PFSK-1 (cell line): ENCODE measurements around the gene ADGRA1.

Experiments
- POLR2AphosphoS5 ChIP-seq: IDR thresholded peaks from 2 replicates; pipeline ENCODE4 v1.6.1; 2012; ENCODE audit warnings: low read depth, mild to moderate bottlenecking, control low read depth, low read length, moderate library complexity
- SIN3A ChIP-seq: IDR thresholded peaks from 2 replicates; pipeline ENCODE4 v1.6.1; 2012; ENCODE audit warnings: mild to moderate bottlenecking, low read length, moderate library complexity, borderline replicate concordance; ENCODE audit not compliant: insufficient read depth
- TAF1 ChIP-seq: IDR thresholded peaks from 2 replicates; pipeline ENCODE4 v1.6.1; 2012; ENCODE audit warnings: low read length, control low read depth, borderline replicate concordance; ENCODE audit not compliant: insufficient read depth
- TF ChIP-seq, protein P1 (sequence below), 2 experiments: IDR thresholded peaks; 2 replicates each; pipeline versions ENCODE4 v1.6.1 to v1.8.0; 2011 to 2012; ENCODE audit warnings: low read depth in 2 of 2, low read length in 2 of 2, control low read depth in 1 of 2, inconsistent platforms in 1 of 2, mild to moderate bottlenecking in 1 of 2, moderate library complexity in 1 of 2; ENCODE audit not compliant: insufficient read depth in 1 of 2

DNA sequence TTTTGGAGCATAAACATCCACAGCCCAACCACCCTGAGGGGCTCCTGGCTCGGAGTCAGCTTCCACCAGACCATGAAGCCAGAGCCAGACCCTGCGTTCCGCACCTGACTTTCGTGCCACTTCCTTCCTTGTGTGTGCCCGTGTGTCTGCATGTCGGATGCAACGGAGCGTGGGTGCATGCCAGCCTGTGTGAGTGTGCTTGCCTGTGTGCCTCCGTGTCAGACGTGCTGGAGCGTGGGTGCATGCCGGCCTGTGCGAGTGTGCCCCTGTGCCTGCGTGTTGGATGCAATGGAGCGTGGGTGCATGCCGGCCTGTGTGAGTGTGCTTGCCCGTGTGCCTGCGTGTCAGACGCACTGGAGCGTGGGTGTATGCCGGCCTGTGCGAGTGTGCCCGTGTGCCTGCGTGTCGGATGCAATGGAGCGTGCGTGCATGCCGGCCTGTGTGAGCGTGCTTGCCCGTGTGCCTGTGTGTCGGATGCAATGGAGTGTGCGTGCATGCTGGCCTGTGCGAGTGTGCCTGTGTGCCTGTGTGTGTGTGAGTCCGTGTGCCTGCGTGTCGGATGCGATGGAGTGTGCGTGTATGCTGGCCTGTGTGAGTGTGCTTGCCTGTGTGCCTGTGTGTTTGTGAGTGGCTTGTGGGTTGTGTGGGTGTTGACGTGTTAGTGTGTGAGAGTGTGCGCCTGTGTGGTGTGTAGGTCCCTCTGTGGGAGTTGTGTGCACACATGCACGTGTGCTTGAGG is 44.2 kb downstream of the ADGRA1 start:
- TF ChIP-seq TAF1 (no peak), POLR2AphosphoS5 (no peak), SIN3A (no peak)
- TF ChIP-seq, protein P1, sequence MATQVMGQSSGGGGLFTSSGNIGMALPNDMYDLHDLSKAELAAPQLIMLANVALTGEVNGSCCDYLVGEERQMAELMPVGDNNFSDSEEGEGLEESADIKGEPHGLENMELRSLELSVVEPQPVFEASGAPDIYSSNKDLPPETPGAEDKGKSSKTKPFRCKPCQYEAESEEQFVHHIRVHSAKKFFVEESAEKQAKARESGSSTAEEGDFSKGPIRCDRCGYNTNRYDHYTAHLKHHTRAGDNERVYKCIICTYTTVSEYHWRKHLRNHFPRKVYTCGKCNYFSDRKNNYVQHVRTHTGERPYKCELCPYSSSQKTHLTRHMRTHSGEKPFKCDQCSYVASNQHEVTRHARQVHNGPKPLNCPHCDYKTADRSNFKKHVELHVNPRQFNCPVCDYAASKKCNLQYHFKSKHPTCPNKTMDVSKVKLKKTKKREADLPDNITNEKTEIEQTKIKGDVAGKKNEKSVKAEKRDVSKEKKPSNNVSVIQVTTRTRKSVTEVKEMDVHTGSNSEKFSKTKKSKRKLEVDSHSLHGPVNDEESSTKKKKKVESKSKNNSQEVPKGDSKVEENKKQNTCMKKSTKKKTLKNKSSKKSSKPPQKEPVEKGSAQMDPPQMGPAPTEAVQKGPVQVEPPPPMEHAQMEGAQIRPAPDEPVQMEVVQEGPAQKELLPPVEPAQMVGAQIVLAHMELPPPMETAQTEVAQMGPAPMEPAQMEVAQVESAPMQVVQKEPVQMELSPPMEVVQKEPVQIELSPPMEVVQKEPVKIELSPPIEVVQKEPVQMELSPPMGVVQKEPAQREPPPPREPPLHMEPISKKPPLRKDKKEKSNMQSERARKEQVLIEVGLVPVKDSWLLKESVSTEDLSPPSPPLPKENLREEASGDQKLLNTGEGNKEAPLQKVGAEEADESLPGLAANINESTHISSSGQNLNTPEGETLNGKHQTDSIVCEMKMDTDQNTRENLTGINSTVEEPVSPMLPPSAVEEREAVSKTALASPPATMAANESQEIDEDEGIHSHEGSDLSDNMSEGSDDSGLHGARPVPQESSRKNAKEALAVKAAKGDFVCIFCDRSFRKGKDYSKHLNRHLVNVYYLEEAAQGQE (IDR thresholded peaks at IDR 0.05; ENCODE audit: insufficient read depth in 1 of 2, low read depth in 2 of 2, low read length in 2 of 2): no peak
